ENCODE results near the gene NAP1L4. TPM values are rescaled to one million over a fixed set of nuclear protein-coding genes. Genes with fewer than 3 reads are reported as not detected.
A peak's percentile ranks its signal among the peaks of the same experiment; 100 is the strongest.

The NAP1L4 gene
- total RNA-seq, 1 donor from 2014 or later, result 171 TPM

GRCh38 chr11:2990617-2991451 is 1.3 kb downstream of the NAP1L4 start:
- Mint-ChIP-seq H3K4me1 (peaks cover 32% of the 10 kb centered on the region), H3K27ac (peak overlapping the region; percentile 96), H3K9me3 (no peaks in the 10 kb centered on the region), H3K36me3 (no peaks in the 10 kb centered on the region), H3K27me3 (ENCODE audit: low read depth) (no peaks in the 10 kb centered on the region), H3K4me3 (peak overlapping the region; percentile 91)
- DNase-seq (ENCODE audit: low spot score in 2 of 2, unreplicated experiment in 2 of 2), result no peak
- TF ChIP-seq CTCF (IDR thresholded peaks at IDR 0.05; ENCODE audit: unreplicated experiment), result no peak

- no peaks in the 10 kb centered on the region for H3K27me3 Mint-ChIP-seq (ENCODE audit: low read depth)
- H3K36me3 Mint-ChIP-seq, result peaks cover 2% of the 10 kb centered on the region
- no peak for TF ChIP-seq CTCF (IDR thresholded peaks at IDR 0.05; ENCODE audit: unreplicated experiment)
- peak overlapping the region; percentile 91 for H3K4me3 Mint-ChIP-seq
- peak overlapping the region; percentile 72 for H3K27ac Mint-ChIP-seq
- DNase-seq (ENCODE audit: low spot score in 2 of 2, unreplicated experiment in 2 of 2), result no peak
- peaks cover 32% of the 10 kb centered on the region for H3K4me1 Mint-ChIP-seq
- H3K9me3 Mint-ChIP-seq, result no peaks in the 10 kb centered on the region
Observed at GRCh38 chr11:2989551-2989950, 2.6 kb downstream of the NAP1L4 start.

- DNase-seq (ENCODE audit: low spot score in 2 of 2, unreplicated experiment in 2 of 2), result no peak
- Mint-ChIP-seq H3K4me3 (peak overlapping the region; percentile 91), H3K4me1 (peaks cover 32% of the 10 kb centered on the region), H3K27ac (peak overlapping the region; percentile 72), H3K27me3 (ENCODE audit: low read depth) (no peaks in the 10 kb centered on the region), H3K36me3 (peaks cover 4% of the 10 kb centered on the region), H3K9me3 (no peaks in the 10 kb centered on the region)
- TF ChIP-seq CTCF (IDR thresholded peaks at IDR 0.05; ENCODE audit: unreplicated experiment), result no peak
Observed at GRCh38 chr11:2989006-2989405, 3.1 kb downstream of the NAP1L4 start.

GRCh38 chr11:2987881-2988861 is 4.0 kb downstream of the NAP1L4 start:
- H3K27me3 Mint-ChIP-seq (ENCODE audit: low read depth), result no peaks in the 10 kb centered on the region
- peaks cover 4% of the 10 kb centered on the region for H3K36me3 Mint-ChIP-seq
- no peak for DNase-seq (ENCODE audit: low spot score in 2 of 2, unreplicated experiment in 2 of 2)
- no peaks in the 10 kb centered on the region for H3K9me3 Mint-ChIP-seq
- TF ChIP-seq CTCF (IDR thresholded peaks at IDR 0.05; ENCODE audit: unreplicated experiment), result no peak
- H3K4me3 Mint-ChIP-seq, result peak overlapping the region; percentile 91
- peak overlapping the region; percentile 27 for H3K27ac Mint-ChIP-seq
- H3K4me1 Mint-ChIP-seq, result peaks cover 32% of the 10 kb centered on the region

- peaks cover 6% of the 10 kb centered on the region for H3K36me3 Mint-ChIP-seq
- H3K9me3 Mint-ChIP-seq, result no peaks in the 10 kb centered on the region
- H3K4me1 Mint-ChIP-seq, result peaks cover 11% of the 10 kb centered on the region
- no peak overlapping the region for H3K4me3 Mint-ChIP-seq
- TF ChIP-seq CTCF (IDR thresholded peaks at IDR 0.05; ENCODE audit: unreplicated experiment), result no peak
- no peak for DNase-seq (ENCODE audit: low spot score in 2 of 2, unreplicated experiment in 2 of 2)
- H3K27ac Mint-ChIP-seq, result no peak overlapping the region
- H3K27me3 Mint-ChIP-seq (ENCODE audit: low read depth), result no peaks in the 10 kb centered on the region
Observed at GRCh38 chr11:2983908-2984307, 8.2 kb downstream of the NAP1L4 start.

Data from mesothelial cell of epicardium (in vitro differentiated cells).